OCI-M2 (cell line): ENCODE results near the gene AMIGO1.
"Not testable (repeated sequence)": the region's sequence is repeated elsewhere in the genome, so short reads cannot be mapped to it uniquely, and the experiment has no call there.

ENCODE experiments used
- DNase-seq: peaks from one replicate; lab custom pipeline; 2025; ENCODE audit not compliant: unreplicated experiment; lab: John Stamatoyannopoulos, UW

Gene AMIGO1

GRCh38 chr1:109483672-109484518, 25.6 kb downstream of the AMIGO1 start, which contains the start of gene ATXN7L2:
TSS of gene ATXN7L2 (plus strand) at chr1:109483905. CDS start at chr1:109483954, 49 bp downstream.
- no peak for DNase-seq

- no peak for DNase-seq
These were observed 26.5 kb downstream of the AMIGO1 start for GRCh38 chr1:109482791-109483671.

- DNase-seq = no peak
These were observed 27.3 kb downstream of the AMIGO1 start for GRCh38 chr1:109482242-109482641.

- no peak for DNase-seq
These were observed 27.9 kb downstream of the AMIGO1 start for GRCh38 chr1:109481646-109482045.

DNA sequence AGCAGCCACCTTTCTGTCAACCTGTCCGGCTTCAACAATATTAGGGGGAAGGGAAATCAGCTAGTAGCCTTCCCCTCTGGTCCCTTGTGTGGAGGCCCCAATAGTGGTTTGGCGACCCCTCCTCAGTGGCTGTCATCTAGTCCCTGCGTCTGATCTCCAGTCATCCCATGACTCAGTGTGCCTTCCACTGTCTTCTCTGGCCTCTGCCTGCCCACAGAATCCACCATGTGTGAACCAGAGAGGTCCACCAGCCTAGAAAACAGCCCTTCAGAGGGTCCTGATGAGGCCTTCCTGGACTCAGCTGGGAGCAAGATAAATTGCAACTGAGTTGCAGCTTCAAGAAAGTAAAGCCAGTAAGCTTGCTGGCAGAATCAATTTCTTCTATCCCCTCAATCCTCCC, 29.6 kb downstream of the AMIGO1 start:
- DNase-seq = no peak

DNA sequence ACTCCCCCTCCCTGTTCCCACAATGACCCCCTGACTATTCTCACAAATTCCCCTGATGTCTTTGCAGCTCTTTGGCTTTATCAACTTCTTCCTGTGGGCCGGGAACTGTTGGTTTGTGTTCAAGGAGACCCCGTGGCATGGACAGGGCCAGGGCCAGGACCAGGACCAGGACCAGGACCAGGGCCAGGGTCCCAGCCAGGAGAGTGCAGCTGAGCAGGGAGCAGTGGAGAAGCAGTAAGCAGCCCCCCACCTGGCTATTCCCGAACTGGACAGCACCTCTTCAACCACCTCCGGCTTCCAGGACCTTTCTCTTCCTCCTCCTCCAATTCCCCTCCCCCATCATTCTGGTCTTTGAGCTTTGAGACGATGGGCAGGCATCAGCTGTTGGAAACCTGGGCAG, 30.2 kb downstream of the AMIGO1 start:
- DNase-seq = no peak

- no peak for DNase-seq
These were observed 30.7 kb downstream of the AMIGO1 start for GRCh38 chr1:109478806-109479205.

- no peak for DNase-seq
These were observed 31.7 kb downstream of the AMIGO1 start for GRCh38 chr1:109477821-109478220.

- DNase-seq = no peak
These were observed 32.7 kb downstream of the AMIGO1 start for GRCh38 chr1:109476825-109477224.

GRCh38 chr1:109475261-109475660, 34.3 kb downstream of the AMIGO1 start:
- DNase-seq = no peak

GRCh38 chr1:109474697-109475096, 34.8 kb downstream of the AMIGO1 start:
- DNase-seq = no peak

GRCh38 chr1:109473284-109474057, 36.1 kb downstream of the AMIGO1 start:
- DNase-seq = not testable (repeated sequence)

GRCh38 chr1:109472779-109473178, 36.7 kb downstream of the AMIGO1 start:
- no peak for DNase-seq

DNA sequence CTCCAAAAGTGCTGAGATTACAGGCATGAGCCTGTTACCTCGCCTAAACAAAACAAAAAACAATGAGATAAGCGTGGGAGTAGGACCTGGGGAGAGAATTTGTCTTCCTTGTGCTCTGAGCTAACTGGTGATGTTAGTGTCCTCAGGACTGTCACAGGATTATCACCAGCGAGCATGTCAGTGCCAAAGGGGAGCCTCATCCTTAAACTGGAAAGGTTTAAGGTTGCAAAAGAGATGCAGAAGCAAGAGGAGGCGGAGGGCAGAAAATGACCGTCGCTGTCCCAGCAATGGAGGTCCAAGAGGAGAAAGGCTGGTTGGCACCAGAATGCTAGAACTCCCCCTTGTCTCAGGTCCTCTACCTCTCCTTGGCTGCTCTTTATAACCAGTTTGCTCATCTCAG, 39.3 kb downstream of the AMIGO1 start:
- DNase-seq = no peak

DNA sequence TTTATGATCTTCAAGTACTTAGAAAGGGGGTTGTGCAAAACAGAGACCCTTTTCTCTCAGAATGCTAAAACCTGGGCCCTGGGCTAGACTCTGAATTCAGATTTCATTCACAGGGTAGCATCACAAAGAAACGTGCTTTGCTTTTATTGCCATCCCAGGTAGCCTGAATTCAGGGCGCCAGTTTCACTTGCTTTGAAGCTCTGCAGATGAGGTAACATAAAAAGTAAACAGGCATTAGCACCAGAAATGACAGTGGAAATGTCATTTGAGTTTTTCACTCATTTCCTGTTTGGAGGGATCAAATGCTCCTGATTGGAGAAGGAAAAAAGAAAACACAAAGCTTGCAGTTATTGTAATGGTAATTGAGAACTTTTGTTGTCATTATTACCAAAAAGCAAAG, 40.6 kb downstream of the AMIGO1 start:
- DNase-seq = no peak

DNA sequence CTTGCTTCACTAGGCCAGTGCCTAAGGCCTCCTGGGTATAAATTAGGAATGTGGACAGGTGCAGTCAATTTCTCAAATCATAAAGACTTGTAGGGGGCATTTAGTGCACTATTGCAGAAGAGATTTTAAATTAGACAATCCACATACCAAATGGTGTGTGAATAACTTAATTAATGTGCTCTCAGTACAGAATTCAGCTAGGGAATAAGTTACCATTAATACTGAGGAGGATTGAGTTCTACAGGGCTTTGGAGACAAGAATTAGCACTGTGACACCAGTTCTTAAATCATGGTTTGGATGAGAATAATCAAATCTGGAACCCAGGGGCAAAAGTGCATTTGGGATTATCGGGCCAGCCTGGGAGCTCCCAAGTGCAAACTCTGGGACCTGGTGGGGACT, 41.5 kb downstream of the AMIGO1 start:
- no peak for DNase-seq

- DNase-seq = no peak
These were observed 42.2 kb downstream of the AMIGO1 start for GRCh38 chr1:109467301-109467777.

- no peak for DNase-seq
These were observed 42.9 kb downstream of the AMIGO1 start, which contains the start of gene SYPL2 for GRCh38 chr1:109466452-109467300. TSS of gene SYPL2 (plus strand) at chr1:109466546. CDS start at chr1:109466844, 298 bp downstream.

DNA sequence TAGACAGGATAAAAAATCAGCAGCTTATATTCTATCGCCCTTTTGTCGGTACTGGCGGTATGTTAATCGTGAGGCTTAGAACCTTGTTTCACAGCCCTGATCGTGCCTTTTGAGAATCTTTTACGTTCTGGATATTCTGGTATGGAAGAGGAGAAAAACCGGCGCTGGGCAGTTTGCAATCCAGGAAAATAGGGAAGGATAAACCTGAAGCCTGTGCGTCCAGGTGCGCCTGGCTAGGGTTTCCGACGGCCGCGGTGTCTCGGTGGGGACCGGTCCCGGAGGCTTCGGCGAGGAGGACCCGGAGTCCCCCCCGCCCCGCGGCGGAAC, 43.4 kb downstream of the AMIGO1 start:
- no peak for DNase-seq

DNA sequence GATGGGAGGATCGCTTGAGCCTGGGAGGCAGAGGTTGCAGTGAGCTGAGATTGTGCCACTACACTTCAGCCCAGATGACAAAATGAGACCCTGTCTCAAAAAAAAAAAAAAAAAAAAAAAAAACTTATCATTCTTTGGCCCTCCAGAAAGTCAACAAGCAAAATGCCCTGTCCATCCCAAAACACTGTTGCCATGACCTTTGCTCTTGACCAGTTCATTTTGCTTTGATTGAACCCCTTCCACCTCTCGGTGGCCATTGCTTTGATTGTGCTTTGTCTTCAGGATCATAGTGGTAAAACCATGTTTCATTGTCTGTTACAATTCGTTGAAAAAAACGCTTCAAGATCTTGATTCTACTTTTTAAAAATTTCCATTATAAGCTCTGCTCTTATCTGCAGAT, 51.7 kb downstream of the AMIGO1 start:
- no peak for DNase-seq
